ENCODE measurements around the gene SMPD4.
"Not testable (repeated sequence)": the region's sequence is repeated elsewhere in the genome, so short reads cannot be mapped to it uniquely, and the experiment has no call there.

Gene SMPD4

GRCh38 chr2:130185896-130186295 lies 4.5 kb upstream of the SMPD4 start:
- no peak for DNase-seq

GRCh38 chr2:130185436-130185835 lies 4.0 kb upstream of the SMPD4 start:
- no peak for DNase-seq

GRCh38 chr2:130183512-130184373 lies 2.3 kb upstream of the SMPD4 start:
- DNase-seq, result no peak

- peak; percentile 24 for DNase-seq
Measured at GRCh38 chr2:130182826-130183511, 1.6 kb upstream of the SMPD4 start.

GRCh38 chr2:130181880-130182682 lies 679 bp upstream of the SMPD4 start, which contains the start of gene MZT2B:
MZT2B (plus strand) TSS chr2:130182262; CDS start chr2:130182283, 21 bp downstream.
- DNase-seq, result peak; percentile 92

DNA sequence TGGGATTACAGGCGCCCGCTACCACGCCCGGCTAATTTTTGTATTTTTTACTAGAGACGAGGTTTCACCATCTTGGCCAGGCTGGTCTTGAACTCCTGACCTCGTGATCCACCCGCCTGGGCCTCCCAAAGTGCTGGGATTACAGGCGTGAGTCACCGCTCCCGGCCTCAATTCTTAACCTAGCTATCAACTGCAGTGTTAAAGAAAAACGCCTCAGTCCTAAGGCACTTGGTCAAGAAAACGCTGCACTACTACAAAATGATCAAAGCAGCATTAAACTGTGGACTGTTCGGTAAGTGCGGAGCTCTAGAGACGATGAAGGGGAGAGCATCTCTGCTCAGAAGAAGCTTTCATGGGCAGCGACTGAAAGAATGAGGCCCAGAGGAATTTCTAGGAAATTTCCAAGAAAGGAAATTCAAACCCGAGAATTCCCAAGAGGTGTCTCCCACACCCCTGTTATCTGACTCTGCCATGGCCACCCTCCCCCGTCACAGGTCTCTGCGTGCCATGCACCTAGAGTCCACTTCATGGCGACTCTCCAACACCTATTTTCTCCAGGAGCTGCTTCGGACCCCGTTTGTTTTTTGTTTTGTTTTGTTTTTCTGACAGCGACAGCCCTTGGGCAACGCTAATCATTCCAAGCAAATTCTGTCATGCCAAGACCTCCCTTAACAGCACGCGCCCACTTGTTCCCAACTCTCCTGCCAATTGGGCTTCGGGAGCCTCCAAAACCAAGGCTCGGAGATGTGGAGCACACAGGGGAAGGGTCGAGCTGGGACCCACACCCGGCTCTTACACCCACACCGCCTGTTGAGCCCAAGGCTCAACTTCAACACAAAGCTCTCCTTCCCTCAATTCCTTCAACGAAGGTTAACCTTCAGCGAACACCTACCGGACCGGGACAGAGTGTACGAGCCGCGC lies 738 bp downstream of the SMPD4 start:
- peak; percentile 10 for DNase-seq

DNA sequence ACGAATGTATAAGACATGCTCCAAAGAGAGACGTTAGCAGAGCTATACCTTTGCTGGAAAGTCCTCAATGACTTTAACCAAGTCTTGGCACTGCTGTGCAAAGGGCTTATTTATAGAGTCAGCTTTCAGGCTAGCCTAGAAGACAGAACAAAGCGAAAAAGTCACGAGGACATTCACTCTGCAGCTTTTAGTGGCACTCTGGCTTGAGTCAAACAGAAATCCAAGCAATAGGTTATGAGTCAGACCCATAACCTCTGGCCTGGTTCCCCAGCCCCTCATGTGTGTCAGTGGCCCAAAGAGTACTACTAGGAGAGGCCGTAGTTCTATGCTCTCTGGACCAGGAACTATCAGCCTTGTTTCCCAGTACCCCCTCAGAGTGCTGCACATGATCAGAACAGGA lies 6.5 kb downstream of the SMPD4 start:
- not testable (repeated sequence) for DNase-seq

GRCh38 chr2:130169896-130170295 lies 11.5 kb downstream of the SMPD4 start:
- DNase-seq, result no peak

DNA sequence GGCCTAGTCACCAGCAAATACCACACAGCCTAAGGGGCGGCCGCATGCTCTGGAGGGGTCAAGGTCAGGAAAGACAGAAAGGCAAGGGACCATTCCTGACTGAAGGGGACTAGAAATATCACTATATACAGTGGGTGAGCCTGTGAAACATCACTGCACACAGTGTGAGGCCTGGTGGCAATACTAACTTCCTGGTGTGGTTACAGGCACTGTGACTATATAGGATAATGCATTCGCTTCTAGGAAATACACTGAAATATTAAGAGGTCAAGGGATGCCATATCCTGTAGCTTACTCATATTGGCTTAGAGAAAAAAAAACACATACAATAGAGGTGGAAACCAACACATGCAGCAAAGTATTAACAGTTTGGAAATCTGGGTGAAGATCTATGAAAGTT lies 12.2 kb downstream of the SMPD4 start:
- not testable (repeated sequence) for DNase-seq

DNA sequence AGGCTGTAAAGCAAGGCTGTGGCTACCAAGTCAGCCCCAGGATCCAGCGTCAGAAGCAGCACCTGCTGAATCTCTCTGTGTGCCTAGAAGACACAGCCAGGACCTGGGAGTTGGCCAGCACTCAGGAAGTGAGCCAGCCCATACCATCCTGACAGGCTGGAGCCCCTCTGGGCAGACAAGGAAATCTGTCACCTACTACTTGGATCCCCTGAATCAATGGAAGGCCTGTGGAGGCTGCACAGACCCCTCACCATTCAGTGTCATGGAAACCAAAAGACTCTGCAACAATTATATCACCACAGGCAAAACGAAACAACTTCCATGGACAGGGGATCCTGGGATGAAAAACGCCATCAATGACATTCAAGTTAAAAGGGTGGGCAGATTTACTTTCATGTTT lies 14.8 kb downstream of the SMPD4 start:
- not testable (repeated sequence) for DNase-seq

GRCh38 chr2:130165293-130166016 lies 15.9 kb downstream of the SMPD4 start:
- DNase-seq, result no peak

- DNase-seq, result no peak
Measured at GRCh38 chr2:130162968-130163367, 18.4 kb downstream of the SMPD4 start.

DNA sequence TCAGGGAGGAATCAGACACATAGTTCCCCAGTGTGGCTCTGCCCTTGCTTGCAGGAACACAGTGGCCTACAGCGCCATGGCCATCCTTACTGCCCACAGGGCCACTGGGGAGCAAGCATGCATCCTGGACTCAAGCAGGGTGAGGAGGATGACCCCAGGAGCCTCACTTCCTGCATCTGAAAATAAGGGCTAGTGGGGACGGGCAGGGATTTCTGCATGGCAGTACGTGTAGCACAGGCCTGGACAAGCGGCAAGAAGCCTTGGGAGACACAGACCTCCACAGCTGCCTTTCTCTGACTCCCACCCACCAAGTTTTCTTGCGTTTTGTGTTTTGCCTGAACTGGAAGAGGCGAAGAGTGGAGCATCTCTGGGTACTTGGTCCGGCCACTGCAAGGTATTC lies 18.9 kb downstream of the SMPD4 start:
- not testable (repeated sequence) for DNase-seq

- DNase-seq, result not testable (repeated sequence)
Measured at GRCh38 chr2:130160838-130161705, 20.3 kb downstream of the SMPD4 start.

- no peak for DNase-seq
Measured at GRCh38 chr2:130160131-130160530, 21.3 kb downstream of the SMPD4 start.

- not testable (repeated sequence) for DNase-seq
Measured at GRCh38 chr2:130159376-130159775, 22.0 kb downstream of the SMPD4 start.

GRCh38 chr2:130158631-130159030 lies 22.8 kb downstream of the SMPD4 start:
- no peak for DNase-seq

- not testable (repeated sequence) for DNase-seq
Measured at GRCh38 chr2:130157825-130158514, 23.4 kb downstream of the SMPD4 start.

- DNase-seq, result not testable (repeated sequence)
Measured at GRCh38 chr2:130157354-130157753, 24.0 kb downstream of the SMPD4 start.

DNA sequence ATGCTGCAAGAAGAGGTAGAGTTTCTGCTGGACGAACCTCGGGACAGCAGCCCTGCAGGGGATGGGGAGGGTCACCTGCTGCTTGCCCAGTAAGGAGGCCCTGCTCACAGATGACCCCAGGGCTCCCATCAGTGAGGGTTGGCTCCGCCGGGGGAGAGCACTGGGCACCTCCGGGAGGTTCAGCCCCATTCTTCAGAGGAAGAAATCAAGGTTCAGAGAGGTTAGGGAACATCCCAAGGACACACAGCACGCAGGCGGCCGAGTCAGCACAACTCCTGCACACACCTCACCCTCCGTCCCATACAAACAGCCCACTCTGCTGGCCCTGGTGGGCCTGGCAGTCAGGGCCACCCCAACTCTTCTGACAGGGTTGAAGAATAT lies 24.8 kb downstream of the SMPD4 start:
- no peak for DNase-seq

Measured in OCI-M1 (cell line).